ENCODE results near the gene TMIGD1. TPM values are rescaled to one million over a fixed set of nuclear protein-coding genes. Genes with fewer than 3 reads are reported as not detected.
A peak's percentile ranks its signal among the peaks of the same experiment; 100 is the strongest.

TMIGD1 gene
- not detected in 2 replicates for polyA plus RNA-seq (2014; cell fraction: cytosol; rRNA removed)
- not detected in 2 replicates for polyA plus RNA-seq (2014; cell fraction: nucleus; rRNA removed)

DNA sequence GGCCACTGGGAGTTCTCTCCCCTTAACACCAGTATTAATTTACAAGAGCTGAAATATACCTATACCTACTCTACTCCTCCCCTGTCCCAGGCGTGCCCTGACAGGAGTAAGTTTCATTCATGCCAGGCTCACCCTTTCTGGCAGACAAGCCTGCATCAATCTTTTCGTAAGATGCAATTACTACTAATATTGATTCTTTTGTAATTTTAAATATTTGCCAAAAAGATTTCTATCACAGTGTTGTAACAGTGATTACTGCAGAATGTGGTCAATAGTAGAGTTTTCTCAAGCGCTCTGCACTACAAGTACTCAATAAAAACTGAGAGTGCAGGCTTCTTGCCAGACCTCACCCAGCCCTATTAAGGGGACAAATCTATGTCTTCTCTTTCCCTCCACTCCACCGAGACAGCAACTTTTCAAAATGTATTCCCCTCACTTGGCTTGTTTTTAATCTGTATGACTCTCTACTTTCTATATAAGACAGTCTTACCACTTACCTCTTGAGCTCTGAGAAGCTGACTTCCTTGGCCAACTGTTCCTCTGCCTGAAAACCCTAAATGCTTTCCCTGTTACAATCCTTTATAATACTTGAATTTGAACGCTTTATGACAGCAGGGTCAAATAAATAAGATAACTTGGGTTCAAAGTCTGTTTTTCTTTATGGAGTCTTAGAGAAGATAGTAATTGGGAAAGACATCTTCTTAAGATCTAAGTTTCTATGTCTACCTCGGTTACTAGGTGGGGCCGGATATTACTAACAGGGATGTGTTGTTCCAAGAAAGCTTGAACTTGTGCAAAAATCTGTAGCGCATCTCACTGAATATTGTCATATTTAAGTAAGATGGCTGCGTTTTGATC lies at the start of gene TMIGD1:
Gene TMIGD1, minus strand, starts transcription at position 555 of the 858 bp plus-strand sequence. CDS start 1,924 bp downstream, outside the sequence.
- no peak for DNase-seq (ENCODE audit: low spot score)

GRCh38 chr17:30382345-30382744 lies 48.5 kb upstream of the TMIGD1 start:
- no peak for DNase-seq (ENCODE audit: low spot score)

DNA sequence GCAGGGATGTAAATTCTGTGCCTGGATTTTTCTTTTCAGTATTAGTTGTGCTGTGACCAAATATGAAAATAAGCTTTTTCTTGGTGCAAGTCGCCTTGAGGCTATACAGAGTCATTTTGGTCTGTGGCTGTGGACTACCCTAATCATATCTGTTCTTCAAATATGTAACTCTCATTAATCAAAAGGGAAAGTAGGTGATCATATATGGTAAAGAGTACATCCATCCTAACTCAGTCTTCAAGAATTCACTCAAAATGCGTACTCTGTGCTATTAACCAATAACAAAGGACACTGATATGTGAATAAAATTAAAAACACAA lies 47.4 kb upstream of the TMIGD1 start:
- no peak for DNase-seq (ENCODE audit: low spot score)

GRCh38 chr17:30380643-30381339 lies 46.9 kb upstream of the TMIGD1 start:
- no peak for DNase-seq (ENCODE audit: low spot score)

DNA sequence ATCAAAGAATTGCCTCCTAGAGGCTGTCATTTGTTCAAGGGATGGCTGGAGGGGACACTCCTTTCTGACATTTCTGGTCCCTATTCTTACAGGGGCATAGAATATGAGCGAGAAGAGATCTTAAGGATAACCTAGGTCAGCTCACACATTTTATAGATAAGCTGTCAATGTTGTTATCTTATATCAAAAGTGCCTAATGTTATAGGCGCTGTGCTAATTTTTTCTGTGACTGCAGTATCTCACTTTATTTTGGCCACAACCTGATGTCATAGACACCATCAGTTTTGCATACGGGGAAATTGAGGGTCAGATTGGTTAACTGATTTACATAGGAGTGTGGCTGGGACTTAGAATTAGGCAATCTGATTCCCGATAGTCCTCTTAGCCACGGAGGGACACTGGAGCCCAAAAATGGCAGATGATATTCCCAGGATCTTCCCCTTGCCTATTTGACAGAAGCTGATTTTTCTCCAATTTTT lies 46.1 kb upstream of the TMIGD1 start:
- DNase-seq (ENCODE audit: low spot score) = no peak

- peak; percentile 39 for DNase-seq (ENCODE audit: low spot score)
These were observed 45.5 kb upstream of the TMIGD1 start for GRCh38 chr17:30379303-30379902.

- peak; percentile 95 for DNase-seq (ENCODE audit: low spot score)
These were observed 45.0 kb upstream of the TMIGD1 start, which contains the start of gene CPD for GRCh38 chr17:30378825-30379302. TSS of gene CPD (plus strand) at chr17:30378927. CDS start at chr17:30378981, 54 bp downstream.

DNA sequence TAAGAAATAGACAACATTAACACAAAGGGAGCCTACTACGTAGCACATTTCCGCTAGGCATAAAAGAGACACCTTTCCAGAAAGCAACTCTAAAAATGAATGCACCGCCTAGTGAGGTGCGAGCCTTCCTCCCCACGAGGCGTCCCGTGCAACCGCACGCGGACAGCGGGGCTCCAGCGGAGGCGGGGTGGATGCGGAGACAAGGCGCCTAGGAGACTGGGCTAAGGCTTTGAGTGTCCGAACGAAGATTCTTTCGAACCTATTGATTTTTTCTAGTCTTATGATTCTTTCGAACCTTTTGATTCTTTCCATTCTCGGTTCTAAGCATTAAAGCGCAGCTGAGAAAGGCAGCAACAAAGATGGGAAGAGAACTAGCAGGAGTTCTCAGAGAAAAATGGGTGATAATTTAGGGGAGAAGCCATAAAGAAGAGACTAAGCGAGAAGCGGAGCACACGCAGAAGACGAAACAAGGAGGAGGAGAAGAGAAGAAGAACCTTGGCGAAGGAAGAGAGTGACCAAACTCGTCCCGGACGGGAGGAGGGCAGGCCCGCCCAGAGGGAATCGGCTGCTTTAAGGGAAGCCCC lies 44.5 kb upstream of the TMIGD1 start:
- DNase-seq (ENCODE audit: low spot score) = no peak

DNA sequence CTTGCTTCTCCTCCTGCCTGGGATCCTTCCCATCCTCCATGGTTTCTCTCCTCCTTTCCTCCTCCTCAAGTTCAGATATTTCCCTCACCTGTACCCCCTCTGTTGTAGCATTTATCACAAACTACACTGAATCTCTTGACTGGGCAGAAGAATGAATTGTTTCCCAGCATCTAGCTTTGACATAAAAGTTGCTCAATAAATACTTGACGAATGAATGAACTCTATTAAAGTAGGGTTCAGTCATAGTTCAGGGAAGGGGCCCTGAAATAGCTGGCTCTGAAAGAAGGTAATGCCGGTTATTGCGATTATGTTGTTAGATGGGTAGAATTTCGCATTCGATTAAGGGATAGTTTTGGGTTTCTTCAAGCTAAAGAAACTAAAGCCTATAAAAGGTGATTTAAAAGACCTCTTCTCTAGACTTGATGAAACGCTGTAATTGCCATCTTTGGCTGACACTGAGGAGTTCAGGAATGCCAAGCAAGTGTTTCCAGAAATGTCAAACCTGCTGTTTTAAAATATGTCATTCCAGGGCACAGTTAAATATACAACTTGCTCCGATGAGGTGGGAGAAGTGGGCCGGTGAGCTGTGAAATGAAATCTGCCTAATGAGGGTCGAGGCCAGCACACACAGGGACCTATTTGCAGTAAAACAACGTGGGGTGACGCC lies 43.9 kb upstream of the TMIGD1 start:
- DNase-seq (ENCODE audit: low spot score) = no peak

DNA sequence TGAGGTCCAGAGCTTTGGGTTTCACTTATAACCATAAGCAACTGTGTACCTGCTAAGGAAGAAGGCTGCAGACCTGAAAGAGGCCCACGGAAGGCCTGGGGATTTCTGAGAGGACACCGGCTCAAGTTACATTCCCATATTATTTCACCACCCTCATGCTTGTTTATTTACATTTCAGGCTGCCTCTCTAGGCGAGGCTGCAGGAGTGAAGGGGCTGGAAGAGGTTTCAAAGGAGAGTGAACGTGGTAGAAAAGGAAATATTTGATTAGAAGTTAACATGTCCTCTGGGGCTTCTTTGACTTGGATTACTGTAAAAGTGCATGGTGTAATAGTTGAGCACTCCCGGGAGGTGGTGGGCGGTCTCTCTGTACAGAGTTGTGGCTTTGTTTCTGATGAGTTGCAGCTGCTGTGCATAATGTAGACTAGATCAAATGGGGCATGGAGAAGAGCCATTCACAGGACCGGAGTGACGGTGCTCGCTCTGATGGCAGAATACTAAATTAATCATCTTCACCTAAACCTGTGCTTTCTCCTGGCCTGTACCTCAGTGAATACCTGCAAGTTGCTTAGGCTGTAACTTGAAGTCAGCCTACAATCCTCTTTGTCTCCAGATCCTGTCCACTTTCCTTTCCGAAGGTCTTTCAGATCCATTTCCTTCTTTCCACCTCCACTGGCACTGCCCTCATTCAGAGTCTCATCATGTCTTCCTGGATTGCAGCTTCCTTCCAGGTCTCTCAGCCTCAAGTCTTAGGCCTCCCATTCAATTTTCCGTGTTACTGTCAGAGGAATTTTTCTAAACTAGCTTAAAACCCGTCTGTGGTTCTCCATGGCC lies 43.0 kb upstream of the TMIGD1 start:
- DNase-seq (ENCODE audit: low spot score) = peak; percentile 39

- DNase-seq (ENCODE audit: low spot score) = no peak
These were observed 41.8 kb upstream of the TMIGD1 start for GRCh38 chr17:30375661-30376060.

GRCh38 chr17:30372755-30373154 lies 38.9 kb upstream of the TMIGD1 start:
- DNase-seq (ENCODE audit: low spot score) = no peak

DNA sequence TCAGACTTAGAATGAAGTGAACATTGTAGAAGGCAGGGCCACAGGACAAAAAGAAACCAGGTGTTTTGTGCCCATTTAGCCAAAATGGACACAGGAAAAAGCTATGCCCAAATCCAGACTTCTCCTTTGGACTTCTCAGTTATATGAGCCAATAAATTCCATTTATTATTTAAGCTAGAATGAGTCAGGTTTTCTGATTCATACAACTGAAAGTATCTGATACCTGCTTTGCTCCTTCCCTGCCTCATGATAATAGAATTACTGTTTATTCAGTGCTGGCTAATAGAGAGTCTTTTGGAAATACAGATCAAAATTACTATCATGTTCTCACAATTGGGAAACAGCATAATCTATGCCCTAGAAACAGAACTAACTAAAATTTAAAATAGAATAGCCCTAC lies 36.1 kb upstream of the TMIGD1 start:
- no peak for DNase-seq (ENCODE audit: low spot score)

GRCh38 chr17:30368912-30369720 lies 35.3 kb upstream of the TMIGD1 start:
- no peak for DNase-seq (ENCODE audit: low spot score)

DNA sequence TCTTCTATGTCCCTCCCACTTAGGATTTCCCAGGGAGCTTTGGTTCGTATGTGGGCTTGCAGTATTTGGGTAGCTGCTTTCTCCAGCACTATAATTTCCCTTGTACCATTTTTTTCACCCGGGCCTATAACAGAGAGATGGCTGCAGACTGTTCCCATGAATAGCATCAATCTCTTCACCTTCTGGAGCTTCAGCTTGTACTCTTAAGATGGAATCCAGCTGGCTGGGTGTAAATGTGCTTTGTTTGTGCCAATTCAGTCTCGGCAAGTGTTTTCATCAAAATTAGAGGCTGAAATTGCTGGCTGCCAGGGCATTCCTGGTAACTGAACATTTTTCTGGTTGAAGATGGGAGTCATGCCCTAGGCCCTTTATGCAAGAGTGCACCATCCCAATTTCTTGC lies 32.7 kb upstream of the TMIGD1 start:
- no peak for DNase-seq (ENCODE audit: low spot score)

DNA sequence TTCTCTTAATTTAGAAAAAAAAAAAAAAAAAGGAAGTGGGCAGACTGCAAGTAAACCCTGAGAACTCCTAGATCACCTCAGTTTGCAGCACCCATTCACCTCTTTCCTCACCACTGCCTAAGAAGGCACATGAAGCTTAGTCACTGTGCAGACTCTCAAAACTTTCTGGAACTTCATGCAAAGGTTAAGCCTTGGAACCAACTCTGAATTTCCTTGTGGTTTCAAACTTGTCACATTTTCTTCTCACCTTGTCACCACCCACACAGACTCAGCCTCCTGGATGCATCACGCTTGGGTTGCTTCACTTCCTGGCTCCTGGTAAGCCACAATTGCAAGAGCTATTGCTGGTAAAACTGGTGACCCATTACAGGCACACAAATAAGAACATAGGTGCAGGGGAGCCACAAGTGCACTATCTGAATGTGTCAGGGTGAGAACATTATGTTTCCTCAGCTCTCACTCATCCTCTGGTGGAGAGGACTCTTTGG lies 29.9 kb upstream of the TMIGD1 start:
- no peak for DNase-seq (ENCODE audit: low spot score)

- no peak for DNase-seq (ENCODE audit: low spot score)
These were observed 28.0 kb upstream of the TMIGD1 start for GRCh38 chr17:30361766-30362279.

DNA sequence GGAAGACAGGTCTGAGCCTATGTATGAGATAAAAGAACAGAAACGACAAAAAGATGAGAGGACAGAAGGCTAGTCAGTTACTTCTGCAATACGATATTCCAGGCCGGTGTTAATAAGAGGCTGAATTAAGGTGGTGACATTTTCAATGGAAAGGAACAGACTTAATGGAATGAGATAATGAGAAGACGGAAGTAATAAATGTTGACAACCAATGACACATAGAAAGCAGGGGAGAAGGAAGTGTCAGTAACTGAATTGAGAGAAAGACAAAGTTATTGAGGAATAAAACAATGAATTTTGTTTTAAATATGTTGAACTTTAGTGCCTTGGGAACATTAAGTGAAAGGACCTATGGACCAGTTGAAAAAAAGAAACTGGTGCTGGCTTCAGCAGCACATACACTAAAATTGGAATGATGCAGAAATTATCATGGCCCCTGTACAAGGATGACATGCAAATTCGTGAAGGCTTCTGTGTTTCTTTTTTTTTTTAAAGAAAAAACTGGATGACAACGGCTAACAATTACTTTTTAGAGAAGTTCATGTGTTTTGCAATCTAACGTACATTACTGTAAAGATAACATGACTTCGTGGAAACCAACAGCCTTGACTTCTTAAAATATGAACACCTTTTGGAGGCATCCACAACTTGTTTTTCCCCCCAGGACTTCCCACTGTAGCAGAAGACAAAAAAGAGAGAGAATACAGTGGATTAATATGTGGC lies 26.4 kb upstream of the TMIGD1 start:
- DNase-seq (ENCODE audit: low spot score) = no peak
